A549 (cell line): ENCODE measurements around the gene ZNF350. TPM values are rescaled to one million over a fixed set of nuclear protein-coding genes. Genes with fewer than 3 reads are reported as not detected.

ENCODE experiments used
- ATAC-seq, 2 experiments: fragments of 200-7000 bp in 1 of 2; fragments of >200 bp in 1 of 2; cut with Nextera tagmentation in 1 of 2; cut with Tn5 transposase in 1 of 2; 3 replicates each; pipeline versions ENCODE4 v1.8.0 to v1.9.1; 2018 to 2020; ENCODE audit warnings: mild to moderate bottlenecking in 1 of 2, moderate library complexity in 1 of 2
- CTCF ChIA-PET: fragments of 300-600 bp; sonication (Branson Sonifier 250); formaldehyde crosslinking; extraction: SDS; loops from one replicate; lab custom pipeline; 2021; ENCODE audit warnings: antibody characterized with exemption, inconsistent platforms; lab: Yijun Ruan, JAX
- POLR2A ChIA-PET: fragments of 350-600 bp; formaldehyde crosslinking; extraction: SDS; loops from one replicate; lab custom pipeline; 2021; ENCODE audit warnings: antibody characterized with exemption, inconsistent platforms; lab: Yijun Ruan, JAX
- DNase-seq, 2 experiments: peaks; one replicate each; pipeline versions ENCODE4 v3.0.0 to v3.0.0-alpha.2; 2011 to 2016; ENCODE audit warnings: low read depth in 1 of 2, low spot score in 1 of 2
- FAIRE-seq: peaks from 2 replicates; lab custom pipeline; 2011; peaks lifted over from hg19 to GRCh38; lab: Jason Lieb, UNC
- H3K27ac ChIP-seq, 2 experiments: fragments of >200 bp; sonication (Bioruptor Twin); formaldehyde crosslinking; 3 replicates each; pipeline ENCODE4 v1.5.1; 2016 to 2017
- H3K4me1 ChIP-seq: fragments of >200 bp; sonication (Bioruptor Twin); formaldehyde crosslinking; 3 replicates; pipeline ENCODE4 v1.6.1; 2016
- H3K4me2 ChIP-seq: fragments of >200 bp; sonication (Bioruptor Twin); formaldehyde crosslinking; 3 replicates; pipeline ENCODE4 v1.6.1; 2016
- H3K4me3 ChIP-seq: fragments of >200 bp; sonication (Bioruptor Twin); formaldehyde crosslinking; 3 replicates; pipeline ENCODE4 v1.5.1; 2016
- H3K9me3 ChIP-seq: fragments of >200 bp; sonication (Bioruptor Twin); formaldehyde crosslinking; 3 replicates; pipeline ENCODE4 v1.6.1; 2016
- BHLHE40 ChIP-seq: IDR thresholded peaks from 2 replicates; pipeline ENCODE4 v1.6.1; 2012; ENCODE audit warnings: low read depth, low read length, inconsistent platforms
- CBX2 ChIP-seq: fragments of 200-600 bp; sonication (generic); IDR thresholded peaks from 2 replicates; pipeline ENCODE4 v1.6.1; 2016; ENCODE audit warnings: low read depth, mild to moderate bottlenecking, borderline replicate concordance
- CBX8 ChIP-seq: fragments of 200-600 bp; sonication (generic); IDR thresholded peaks from 2 replicates; pipeline ENCODE4 v1.6.1; 2016
- CTCF ChIP-seq: fragments of >200 bp; sonication (Bioruptor Twin); formaldehyde crosslinking; IDR thresholded peaks from 3 replicates; pipeline ENCODE4 v1.5.1; 2016
- ELK1 ChIP-seq: fragments of 150-350 bp; IDR thresholded peaks from 2 replicates; pipeline ENCODE4 v1.6.1; 2014; ENCODE audit warnings: low read depth, mild to moderate bottlenecking, low read length
- ESRRA ChIP-seq: fragments of 150-350 bp; IDR thresholded peaks from 2 replicates; pipeline ENCODE4 v1.6.1; 2014; ENCODE audit warnings: mild to moderate bottlenecking, low read length, borderline replicate concordance
- FOSL2 ChIP-seq, 2 experiments: fragments of 450-650 bp in 1 of 2; fragments of >200 bp in 1 of 2; sonication (Bioruptor Twin) in 1 of 2; formaldehyde crosslinking; IDR thresholded peaks; 2 replicates each; pipeline versions ENCODE4 v1.5.0 to v1.6.1; 2016 to 2020; ENCODE audit warnings: mild to moderate bottlenecking in 1 of 2, moderate library complexity in 1 of 2
- FOXS1 ChIP-seq: fragments of 250-450 bp; sonication (Bioruptor Pico); IDR thresholded peaks from 2 replicates; pipeline ENCODE4 v1.5.0; 2020; ENCODE audit warnings: mild to moderate bottlenecking, moderate library complexity
- HDAC2 ChIP-seq: fragments of 200-600 bp; sonication (generic); IDR thresholded peaks from 2 replicates; pipeline ENCODE4 v1.6.1; 2016
- HES2 ChIP-seq: fragments of >200 bp; sonication (Bioruptor Twin); formaldehyde crosslinking; IDR thresholded peaks from 2 replicates; pipeline ENCODE4 v1.6.1; 2016
- HOXA7 ChIP-seq: fragments of 250-450 bp; sonication (Bioruptor Pico); IDR thresholded peaks from 2 replicates; pipeline ENCODE4 v1.5.0; 2020; ENCODE audit warnings: mild to moderate bottlenecking, moderate library complexity
- JUN ChIP-seq, 2 experiments: fragments of >200 bp; sonication (Bioruptor Twin); formaldehyde crosslinking; IDR thresholded peaks; 2 replicates in 1 of 2; 3 replicates in 1 of 2; pipeline ENCODE4 v1.6.1; 2016 to 2017
- JUNB ChIP-seq: fragments of >200 bp; sonication (Bioruptor Twin); formaldehyde crosslinking; IDR thresholded peaks from 2 replicates; pipeline ENCODE4 v1.6.1; 2016
- KDM1A ChIP-seq: fragments of 200-600 bp; sonication (generic); IDR thresholded peaks from 2 replicates; pipeline ENCODE4 v1.6.1; 2016; ENCODE audit warnings: low read depth, mild to moderate bottlenecking
- KDM5A ChIP-seq: fragments of 200-600 bp; sonication (generic); IDR thresholded peaks from 2 replicates; pipeline ENCODE4 v1.6.1; 2016; ENCODE audit warnings: antibody characterized with exemption, mild to moderate bottlenecking
- MAFK ChIP-seq: fragments of 450-650 bp; IDR thresholded peaks from 2 replicates; pipeline ENCODE4 v1.6.1; 2014; ENCODE audit not compliant: partially characterized antibody
- MAZ ChIP-seq: fragments of 150-350 bp; IDR thresholded peaks from 2 replicates; pipeline ENCODE4 v1.6.1; 2014; ENCODE audit warnings: antibody characterized with exemption, low read depth, low read length, borderline replicate concordance
- NFE2L2 ChIP-seq: fragments of 150-350 bp; conservative IDR thresholded peaks from 2 replicates; pipeline ENCODE4 v1.6.1; 2014; ENCODE audit warnings: low read length
- NR3C1 ChIP-seq: fragments of >200 bp; sonication (Bioruptor Twin); formaldehyde crosslinking; IDR thresholded peaks from 3 replicates; pipeline ENCODE4 v1.6.1; 2017
- PHF8 ChIP-seq: fragments of 200-600 bp; sonication (generic); IDR thresholded peaks from 2 replicates; pipeline ENCODE4 v1.6.1; 2016; ENCODE audit warnings: low read depth, mild to moderate bottlenecking, antibody characterized with exemption, moderate library complexity, borderline replicate concordance
- POLR2A ChIP-seq: IDR thresholded peaks from 2 replicates; pipeline ENCODE4 v1.6.1; 2012; ENCODE audit warnings: mild to moderate bottlenecking, low read length
- POLR2AphosphoS2 ChIP-seq: conservative IDR thresholded peaks from 2 replicates; pipeline ENCODE4 v1.6.1; 2012; ENCODE audit warnings: low read length, improper control_type of control experiment, inconsistent platforms
- RAD21 ChIP-seq, 2 experiments: fragments of >200 bp in 1 of 2; sonication (Bioruptor Twin) in 1 of 2; formaldehyde crosslinking in 1 of 2; IDR thresholded peaks in 1 of 2; conservative IDR thresholded peaks in 1 of 2; 2 replicates in 1 of 2; 3 replicates in 1 of 2; pipeline ENCODE4 v1.6.1; 2012 to 2018; ENCODE audit warnings: inconsistent platforms in 1 of 2
- RARB ChIP-seq: fragments of 250-450 bp; sonication (Bioruptor Pico); IDR thresholded peaks from 2 replicates; pipeline ENCODE4 v1.8.0; 2021; ENCODE audit warnings: mild to moderate bottlenecking, moderate library complexity
- RCOR1 ChIP-seq: fragments of 150-350 bp; IDR thresholded peaks from 2 replicates; pipeline ENCODE4 v1.6.1; 2014; ENCODE audit warnings: antibody characterized with exemption, low read length, low read depth
- SMC3 ChIP-seq: fragments of >200 bp; sonication (Bioruptor Twin); formaldehyde crosslinking; IDR thresholded peaks from 3 replicates; pipeline ENCODE4 v1.6.1; 2018; ENCODE audit warnings: inconsistent platforms
- TFCP2L1 ChIP-seq: fragments of 250-450 bp; sonication (Bioruptor Pico); IDR thresholded peaks from 2 replicates; pipeline ENCODE4 v1.5.0; 2021; ENCODE audit warnings: mild to moderate bottlenecking
- TP53 ChIP-seq: fragments of 250-450 bp; sonication (Bioruptor Pico); IDR thresholded peaks from 2 replicates; pipeline ENCODE4 v1.5.0; 2021; ENCODE audit warnings: mild to moderate bottlenecking, moderate library complexity
- ZC3H11A ChIP-seq: fragments of 450-650 bp; IDR thresholded peaks from 2 replicates; pipeline ENCODE4 v1.6.1; 2014; ENCODE audit warnings: antibody characterized with exemption, mild to moderate bottlenecking
- ZNF302 ChIP-seq: fragments of 250-450 bp; sonication (Bioruptor Pico); IDR thresholded peaks from 2 replicates; pipeline ENCODE4 v1.9.0; 2021; ENCODE audit warnings: inconsistent platforms, mild to moderate bottlenecking, moderate library complexity
- ZSCAN20 ChIP-seq: fragments of 250-450 bp; sonication (Bioruptor Pico); IDR thresholded peaks from 2 replicates; pipeline ENCODE4 v1.8.0; 2022; ENCODE audit warnings: mild to moderate bottlenecking, moderate library complexity
- WGBS: methylation state at CpG from one replicate; pipeline ENCODE4 v1.1.6; 2017; ENCODE audit errors: missing lambda C conversion rate; 5-methylcytosine and 5-hydroxymethylcytosine counted together
- polyA plus RNA-seq, 4 experiments: library from polyadenylated mRNA; depleted of rRNA in 3 of 4; stranded (reverse); fragments of >200 nt; fragmentation: RNase III in 1 of 4; extraction: RNeasy Plus Mini Kit Qiagen cat#74134 plus additional on column Dnase treatment in 1 of 4; gene quantifications; 2 replicates in 3 of 4; 3 replicates in 1 of 4; pipeline ENCODE4 v1.2.3, GENCODE V29; 2011 to 2017
- TF ChIP-seq, protein P1 (sequence below): fragments of >200 bp; sonication (Bioruptor Twin); formaldehyde crosslinking; IDR thresholded peaks from 3 replicates; pipeline ENCODE4 v1.6.1; 2016
- TF ChIP-seq, protein P2 (sequence below): IDR thresholded peaks from 2 replicates; pipeline ENCODE4 v1.6.1; 2012; ENCODE audit warnings: low read depth, borderline replicate concordance
- TF ChIP-seq, protein P3 (sequence below): IDR thresholded peaks from 2 replicates; pipeline ENCODE4 v1.6.1; 2012
- TF ChIP-seq, protein P4 (sequence below): fragments of 250-450 bp; sonication (Bioruptor Pico); IDR thresholded peaks from 2 replicates; pipeline ENCODE4 v1.5.0; 2020; ENCODE audit warnings: low read depth, mild to moderate bottlenecking, moderate library complexity
- TF ChIP-seq, protein P5 (sequence below): fragments of 450-650 bp; IDR thresholded peaks from 2 replicates; pipeline ENCODE4 v1.6.1; 2014; ENCODE audit warnings: antibody characterized with exemption

ZNF350 gene
- polyA plus RNA-seq, 2 of the 4 experiments (the other 2 are of a cell fraction): 6.0 to 10.1 TPM

GRCh38 chr19:52007806-52008557, 21.3 kb upstream of the ZNF350 start, which contains the start of gene ZNF615:
Gene ZNF615, minus strand, starts transcription at chr19:52008211. Its CDS starts 4,500 bp downstream, at chr19:52003711.
- ATAC-seq: peak; percentile 99
- ChIA-PET CTCF (no interaction called here), POLR2A (interaction anchor here (0.6 to 1.5 kb wide), 4 partner anchors 13 to 264 kb away, joined by 3 to 6 read pairs (median 4); partner anchors contain the start of gene ZNF614)
- 3% methylated on average over 44 of the region's 44 CpGs for WGBS
- DNase-seq: peak; percentile 75 to 93
- Histone ChIP-seq H3K4me3 (peak within 1 kb of the TSS; percentile 75), H3K9me3 (peaks cover 86% of the 10 kb centered on the region), H3K4me1 (no peaks in the 10 kb centered on the region), H3K27ac (peak within 1 kb of the TSS; percentile 79 to 82), H3K4me2 (peak within 1 kb of the TSS; percentile 60)
- FAIRE-seq: peak; percentile 83
- TF ChIP-seq TFCP2L1 (CRISPR knock-in tag) (no peak), FOXS1 (CRISPR knock-in tag) (0 out of 2 replicates have a peak, but pooled peaks have one; percentile 30), CBX2 (no peak), RAD21 (conservative IDR thresholded peaks at IDR 0.05 in 1 of 2, IDR thresholded peaks at IDR 0.05 in 1 of 2) (no peak), MAFK (no peak), KDM1A (peak; percentile 49; the same call in 1 of the 2 replicates), POLR2A (peak; percentile 47), CTCF (no peak), ESRRA (no peak), MAZ (no peak), BHLHE40 (no peak), SMC3 (no peak), JUN (IDR thresholded peaks at IDR 0.05) (no peak; a peak in 1 of 5 replicates), HDAC2 (no peak), POLR2AphosphoS2 (no peak), RCOR1 (no peak), KDM5A (no peak), ZC3H11A (no peak), ZNF302 (CRISPR knock-in tag) (no peak), ELK1 (no peak), JUNB (no peak), HOXA7 (CRISPR knock-in tag) (no peak), TP53 (CRISPR knock-in tag) (no peak), NR3C1 (no peak), CBX8 (no peak), NFE2L2 (no peak), FOSL2 (IDR thresholded peaks at IDR 0.05) (no peak), FOSL2 (CRISPR knock-in tag; IDR thresholded peaks at IDR 0.05) (no peak), RARB (CRISPR knock-in tag) (no peak), HES2 (no peak), ZSCAN20 (CRISPR knock-in tag) (no peak), PHF8 (peak; percentile 25; the same call in 1 of the 2 replicates)
- TF ChIP-seq, protein P1, sequence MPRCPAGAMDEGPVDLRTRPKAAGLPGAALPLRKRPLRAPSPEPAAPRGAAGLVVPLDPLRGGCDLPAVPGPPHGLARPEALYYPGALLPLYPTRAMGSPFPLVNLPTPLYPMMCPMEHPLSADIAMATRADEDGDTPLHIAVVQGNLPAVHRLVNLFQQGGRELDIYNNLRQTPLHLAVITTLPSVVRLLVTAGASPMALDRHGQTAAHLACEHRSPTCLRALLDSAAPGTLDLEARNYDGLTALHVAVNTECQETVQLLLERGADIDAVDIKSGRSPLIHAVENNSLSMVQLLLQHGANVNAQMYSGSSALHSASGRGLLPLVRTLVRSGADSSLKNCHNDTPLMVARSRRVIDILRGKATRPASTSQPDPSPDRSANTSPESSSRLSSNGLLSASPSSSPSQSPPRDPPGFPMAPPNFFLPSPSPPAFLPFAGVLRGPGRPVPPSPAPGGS: no peak
- TF ChIP-seq, protein P2, sequence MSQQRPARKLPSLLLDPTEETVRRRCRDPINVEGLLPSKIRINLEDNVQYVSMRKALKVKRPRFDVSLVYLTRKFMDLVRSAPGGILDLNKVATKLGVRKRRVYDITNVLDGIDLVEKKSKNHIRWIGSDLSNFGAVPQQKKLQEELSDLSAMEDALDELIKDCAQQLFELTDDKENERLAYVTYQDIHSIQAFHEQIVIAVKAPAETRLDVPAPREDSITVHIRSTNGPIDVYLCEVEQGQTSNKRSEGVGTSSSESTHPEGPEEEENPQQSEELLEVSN: no peak
- TF ChIP-seq, protein P3, sequence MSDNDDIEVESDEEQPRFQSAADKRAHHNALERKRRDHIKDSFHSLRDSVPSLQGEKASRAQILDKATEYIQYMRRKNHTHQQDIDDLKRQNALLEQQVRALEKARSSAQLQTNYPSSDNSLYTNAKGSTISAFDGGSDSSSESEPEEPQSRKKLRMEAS: peak; percentile 47
- TF ChIP-seq, protein P4, sequence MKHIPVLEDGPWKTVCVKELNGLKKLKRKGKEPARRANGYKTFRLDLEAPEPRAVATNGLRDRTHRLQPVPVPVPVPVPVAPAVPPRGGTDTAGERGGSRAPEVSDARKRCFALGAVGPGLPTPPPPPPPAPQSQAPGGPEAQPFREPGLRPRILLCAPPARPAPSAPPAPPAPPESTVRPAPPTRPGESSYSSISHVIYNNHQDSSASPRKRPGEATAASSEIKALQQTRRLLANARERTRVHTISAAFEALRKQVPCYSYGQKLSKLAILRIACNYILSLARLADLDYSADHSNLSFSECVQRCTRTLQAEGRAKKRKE (CRISPR knock-in tag): no peak
- TF ChIP-seq, protein P5, sequence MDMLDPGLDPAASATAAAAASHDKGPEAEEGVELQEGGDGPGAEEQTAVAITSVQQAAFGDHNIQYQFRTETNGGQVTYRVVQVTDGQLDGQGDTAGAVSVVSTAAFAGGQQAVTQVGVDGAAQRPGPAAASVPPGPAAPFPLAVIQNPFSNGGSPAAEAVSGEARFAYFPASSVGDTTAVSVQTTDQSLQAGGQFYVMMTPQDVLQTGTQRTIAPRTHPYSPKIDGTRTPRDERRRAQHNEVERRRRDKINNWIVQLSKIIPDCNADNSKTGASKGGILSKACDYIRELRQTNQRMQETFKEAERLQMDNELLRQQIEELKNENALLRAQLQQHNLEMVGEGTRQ: no peak
